CD8-positive, alpha-beta memory T cell (primary cell): ENCODE data around the gene TRIM15. TPM values are rescaled to one million over a fixed set of nuclear protein-coding genes. Genes with fewer than 3 reads are reported as not detected.

Experiments
- CTCF ChIA-PET: fragments of 350-600 bp; sonication (Branson Sonifier 250); formaldehyde crosslinking; loops from one replicate; lab custom pipeline; 2021; ENCODE audit warnings: antibody characterized with exemption; lab: Charles Lee
- POLR2A ChIA-PET: fragments of 350-600 bp; sonication (Branson Sonifier 250); formaldehyde crosslinking; loops from one replicate; lab custom pipeline; 2021; ENCODE audit warnings: antibody characterized with exemption; lab: Charles Lee
- DNase-seq, 5 donors: peaks; one replicate each; pipeline versions ENCODE4 v3.0.0 to v3.0.0-alpha.2; 2020 to 2022; ENCODE audit warnings: mixed read lengths in 1 of 5
- H3K27ac ChIP-seq: one replicate; pipeline ENCODE4 v1.7.0; 2013; ENCODE audit warnings: low read depth, mild to moderate bottlenecking, low read length, moderate library complexity
- H3K27me3 ChIP-seq: 2 replicates; pipeline ENCODE4 v1.7.0; 2013; ENCODE audit warnings: low read length, mild to moderate bottlenecking; ENCODE audit not compliant: insufficient read depth, poor library complexity, severe bottlenecking
- H3K36me3 ChIP-seq: 2 replicates; pipeline ENCODE4 v1.7.0; 2013; ENCODE audit warnings: mild to moderate bottlenecking, low read length, moderate library complexity; ENCODE audit not compliant: insufficient read depth
- H3K4me1 ChIP-seq: 2 replicates; pipeline ENCODE4 v1.7.0; 2013; ENCODE audit warnings: mild to moderate bottlenecking, low read length, moderate library complexity; ENCODE audit not compliant: insufficient read depth
- H3K4me3 ChIP-seq: 2 replicates; pipeline ENCODE4 v1.7.0; 2013; ENCODE audit warnings: mild to moderate bottlenecking, low read length
- H3K9me3 ChIP-seq: 2 replicates; pipeline ENCODE4 v1.7.0; 2013; ENCODE audit warnings: mild to moderate bottlenecking, low read length
- H3K27ac Mint-ChIP-seq, 8 donors: one replicate each; pipeline ENCODE4 v1.8.0; 2020 to 2021; ENCODE audit warnings: mixed read lengths in 8 of 8, mild to moderate bottlenecking in 6 of 8, inconsistent platforms in 3 of 8, moderate library complexity in 3 of 8
- H3K27me3 Mint-ChIP-seq, 2 donors: one replicate each; pipeline ENCODE4 v1.8.0; 2020 to 2021; ENCODE audit warnings: mixed read lengths in 2 of 2, mild to moderate bottlenecking in 1 of 2, moderate library complexity in 1 of 2
- H3K36me3 Mint-ChIP-seq, 3 donors: one replicate each; pipeline ENCODE4 v1.8.0; 2020 to 2021; ENCODE audit warnings: mixed read lengths in 3 of 3, inconsistent platforms in 1 of 3, mild to moderate bottlenecking in 1 of 3
- H3K4me1 Mint-ChIP-seq, 3 donors: one replicate each; pipeline ENCODE4 v1.8.0; 2020 to 2021; ENCODE audit warnings: mixed read lengths in 3 of 3, inconsistent platforms in 1 of 3, mild to moderate bottlenecking in 1 of 3
- H3K4me3 Mint-ChIP-seq, 7 donors: one replicate each; pipeline ENCODE4 v1.8.0; 2020 to 2021; ENCODE audit warnings: mixed read lengths in 7 of 7, mild to moderate bottlenecking in 6 of 7, moderate library complexity in 4 of 7, inconsistent platforms in 2 of 7
- H3K9me3 Mint-ChIP-seq, 5 donors: one replicate each; pipeline ENCODE4 v1.8.0; 2020 to 2022; ENCODE audit warnings: mixed read lengths in 5 of 5, mild to moderate bottlenecking in 3 of 5, moderate library complexity in 2 of 5, inconsistent platforms in 1 of 5
- polyA plus RNA-seq: library from polyadenylated mRNA; unstranded; fragments of 300-500 nt; fragmentation: Illumina TruSeq; gene quantifications from one replicate; pipeline ENCODE4 v1.2.3, GENCODE V29; 2021
- total RNA-seq, 2 experiments: library from RNA; stranded (reverse); gene quantifications; one replicate each; pipeline ENCODE4 v1.2.3, GENCODE V29; 2021

Gene TRIM15
- total and polyA plus RNA-seq, 3 experiments from 2014 or later: not detected

GRCh38 chr6:30169658-30170614, 6.6 kb downstream of the TRIM15 start:
- Histone ChIP-seq H3K27ac (no peak overlapping the region), H3K27me3 (peaks cover 25% of the 10 kb centered on the region), H3K36me3 (no peaks in the 10 kb centered on the region), H3K4me3 (no peak overlapping the region), H3K9me3 (no peaks in the 10 kb centered on the region), H3K4me1 (no peaks in the 10 kb centered on the region)
- ChIA-PET POLR2A (no interaction called here), CTCF (interaction anchor here (0.9 kb wide), 1 partner anchor 37 kb away, joined by 3 read pairs; no protein-coding TSS in a partner anchor)
- H3K27ac Mint-ChIP-seq: no peak overlapping the region
- H3K4me1 Mint-ChIP-seq: peaks cover 2 to 8% (median 5%) of the 10 kb centered on the region in 3 donors
- H3K4me3 Mint-ChIP-seq: no peak overlapping the region
- H3K36me3 Mint-ChIP-seq: no peaks in the 10 kb centered on the region
- peak in 2 of 5 donors; percentile 6 to 26 for DNase-seq
- H3K9me3 Mint-ChIP-seq: no peaks in the 10 kb centered on the region
- H3K27me3 Mint-ChIP-seq: peaks cover 39 to 70% of the 10 kb centered on the region in 2 donors

- peaks cover 25% of the 10 kb centered on the region for H3K27me3 ChIP-seq
- DNase-seq: peak in 2 of 5 donors; percentile 6 to 11
- POLR2A ChIA-PET: no interaction called here
Observed at GRCh38 chr6:30171677-30172471, 8.5 kb downstream of the TRIM15 start.

GRCh38 chr6:30172681-30173080, 9.3 kb downstream of the TRIM15 start:
- Mint-ChIP-seq H3K36me3 (no peaks in the 10 kb centered on the region), H3K4me3 (peak overlapping the region in 2 of 7 donors; percentile 25 to 27), H3K27ac (peak overlapping the region in 1 of 8 donors; percentile 46), H3K27me3 (peaks cover 36 to 85% of the 10 kb centered on the region in 2 donors), H3K9me3 (no peaks in the 10 kb centered on the region), H3K4me1 (peaks cover 0 to 8% (median 2%) of the 10 kb centered on the region in 3 donors)
- Histone ChIP-seq H3K4me1 (no peaks in the 10 kb centered on the region), H3K27me3 (peaks cover 25% of the 10 kb centered on the region), H3K36me3 (no peaks in the 10 kb centered on the region), H3K9me3 (no peaks in the 10 kb centered on the region), H3K27ac (no peak overlapping the region), H3K4me3 (no peak overlapping the region)
- POLR2A ChIA-PET: no interaction called here
- CTCF ChIA-PET: no interaction called here
- no peak for DNase-seq

More at GRCh38 chr6:30171677-30172471, 8.5 kb downstream of the TRIM15 start:
- H3K4me3 ChIP-seq: no peak overlapping the region
- no peaks in the 10 kb centered on the region for H3K9me3 ChIP-seq
- H3K27ac ChIP-seq: no peak overlapping the region
- Mint-ChIP-seq H3K27me3 (peaks cover 36 to 79% of the 10 kb centered on the region in 2 donors), H3K27ac (peak overlapping the region in 1 of 8 donors; percentile 31), H3K4me1 (peaks cover 2 to 8% (median 4%) of the 10 kb centered on the region in 3 donors), H3K36me3 (no peaks in the 10 kb centered on the region), H3K4me3 (peak overlapping the region in 3 of 7 donors; percentile 43 to 63 (median 49)), H3K9me3 (no peaks in the 10 kb centered on the region)
- no peaks in the 10 kb centered on the region for H3K36me3 ChIP-seq
- CTCF ChIA-PET: interaction anchor here (1.1 kb wide), 1 partner anchor 68 kb away, joined by 3 read pairs; no protein-coding TSS in a partner anchor
- no peaks in the 10 kb centered on the region for H3K4me1 ChIP-seq

- Histone ChIP-seq H3K27me3 (peaks cover 25% of the 10 kb centered on the region), H3K36me3 (no peaks in the 10 kb centered on the region), H3K9me3 (no peaks in the 10 kb centered on the region), H3K4me3 (no peak overlapping the region), H3K27ac (no peak overlapping the region), H3K4me1 (no peaks in the 10 kb centered on the region)
- no peak for DNase-seq
- peaks cover 9 to 15% (median 13%) of the 10 kb centered on the region in 5 donors for H3K9me3 Mint-ChIP-seq
- peaks cover 39 to 80% of the 10 kb centered on the region in 2 donors for H3K27me3 Mint-ChIP-seq
- H3K4me3 Mint-ChIP-seq: no peak overlapping the region
- POLR2A ChIA-PET: no interaction called here
- CTCF ChIA-PET: no interaction called here
- H3K27ac Mint-ChIP-seq: peak overlapping the region in 1 of 8 donors; percentile 52
- H3K4me1 Mint-ChIP-seq: peaks cover 0 to 8% (median 2%) of the 10 kb centered on the region in 3 donors
- peaks cover 0 to 10% (median 0%) of the 10 kb centered on the region in 3 donors for H3K36me3 Mint-ChIP-seq
Observed at GRCh38 chr6:30175765-30176164, 12.4 kb downstream of the TRIM15 start.

GRCh38 chr6:30178837-30179236, 15.5 kb downstream of the TRIM15 start:
- peaks cover 7% of the 10 kb centered on the region for H3K27me3 ChIP-seq
- peaks cover 20 to 62% of the 10 kb centered on the region in 2 donors for H3K27me3 Mint-ChIP-seq
- no peak overlapping the region for H3K27ac ChIP-seq
- no peaks in the 10 kb centered on the region for H3K4me1 ChIP-seq
- no peaks in the 10 kb centered on the region for H3K36me3 ChIP-seq
- no peaks in the 10 kb centered on the region for H3K9me3 ChIP-seq
- no peaks in the 10 kb centered on the region for H3K4me1 Mint-ChIP-seq
- CTCF ChIA-PET: no interaction called here
- DNase-seq: no peak
- POLR2A ChIA-PET: no interaction called here
- H3K9me3 Mint-ChIP-seq: peaks cover 11 to 19% (median 17%) of the 10 kb centered on the region in 5 donors
- H3K4me3 Mint-ChIP-seq: no peak overlapping the region
- no peak overlapping the region for H3K27ac Mint-ChIP-seq
- peaks cover 0 to 10% (median 1%) of the 10 kb centered on the region in 3 donors for H3K36me3 Mint-ChIP-seq
- H3K4me3 ChIP-seq: no peak overlapping the region

- H3K27ac ChIP-seq: no peak overlapping the region
- Mint-ChIP-seq H3K36me3 (peaks cover 5 to 10% (median 10%) of the 10 kb centered on the region in 3 donors), H3K27me3 (peaks cover 14 to 49% of the 10 kb centered on the region in 2 donors), H3K9me3 (peaks cover 11 to 19% (median 17%) of the 10 kb centered on the region in 5 donors), H3K4me3 (no peak overlapping the region), H3K27ac (no peak overlapping the region), H3K4me1 (no peaks in the 10 kb centered on the region)
- CTCF ChIA-PET: no interaction called here
- POLR2A ChIA-PET: no interaction called here
- no peaks in the 10 kb centered on the region for H3K36me3 ChIP-seq
- H3K4me1 ChIP-seq: no peaks in the 10 kb centered on the region
- DNase-seq: no peak
- H3K27me3 ChIP-seq: peaks cover 7% of the 10 kb centered on the region
- no peaks in the 10 kb centered on the region for H3K9me3 ChIP-seq
- H3K4me3 ChIP-seq: no peak overlapping the region
Observed at GRCh38 chr6:30180145-30180544, 16.8 kb downstream of the TRIM15 start.

- peak overlapping the region in 4 of 8 donors; percentile 18 to 78 (median 54) for H3K27ac Mint-ChIP-seq
- H3K4me3 Mint-ChIP-seq: no peak overlapping the region
- H3K4me1 Mint-ChIP-seq: no peaks in the 10 kb centered on the region
- no peak overlapping the region for H3K4me3 ChIP-seq
- H3K27me3 ChIP-seq: peaks cover 4% of the 10 kb centered on the region
- peaks cover 2 to 7% of the 10 kb centered on the region in 2 donors for H3K27me3 Mint-ChIP-seq
- ChIA-PET CTCF (interaction anchor here (0.7 kb wide), 1 partner anchor 13 kb away, joined by 3 read pairs; no protein-coding TSS in a partner anchor), POLR2A (no interaction called here)
- no peak overlapping the region for H3K27ac ChIP-seq
- no peak for DNase-seq
- peaks cover 8% of the 10 kb centered on the region for H3K36me3 ChIP-seq
- peaks cover 6 to 10% (median 9%) of the 10 kb centered on the region in 5 donors for H3K9me3 Mint-ChIP-seq
- H3K4me1 ChIP-seq: no peaks in the 10 kb centered on the region
- no peaks in the 10 kb centered on the region for H3K9me3 ChIP-seq
- H3K36me3 Mint-ChIP-seq: peaks cover 1 to 50% (median 26%) of the 10 kb centered on the region in 3 donors
Observed at GRCh38 chr6:30184417-30185031, 21.2 kb downstream of the TRIM15 start.
